Lung (tissue), 12 donors: ENCODE data around the gene ABLIM2. TPM values are rescaled to one million over a fixed set of nuclear protein-coding genes. Genes with fewer than 3 reads are reported as not detected.
A peak's percentile ranks its signal among the peaks of the same experiment; 100 is the strongest.

Source experiments
- ATAC-seq: fragments of 200-7000 bp; cut with Tn5 transposase; one replicate; pipeline ENCODE4 v1.9.1; 2020; ENCODE audit warnings: moderate number of reproducible peaks; ENCODE audit not compliant: insufficient read depth, low FRiP score
- DNase-seq, 3 donors: peaks; one replicate each; pipeline ENCODE4 v3.0.0-alpha.2; 2013 to 2017
- H3K27ac ChIP-seq, 2 donors: one replicate each; pipeline ENCODE4 v1.5.1; 2013; ENCODE audit warnings: mild to moderate bottlenecking in 2 of 2, moderate library complexity in 2 of 2, control low read depth in 1 of 2, inconsistent platforms in 1 of 2, low read depth in 1 of 2, low read length in 1 of 2
- H3K27me3 ChIP-seq, 3 donors: one replicate each; pipeline ENCODE4 v1.5.1; 2013; ENCODE audit warnings: low read length in 2 of 3; ENCODE audit not compliant: control insufficient read depth in 3 of 3, insufficient read depth in 3 of 3
- H3K36me3 ChIP-seq, 4 donors: one replicate each; pipeline ENCODE4 v1.5.1; 2013; ENCODE audit warnings: low read length in 4 of 4, mild to moderate bottlenecking in 1 of 4, moderate library complexity in 1 of 4; ENCODE audit not compliant: control insufficient read depth in 4 of 4, insufficient read depth in 4 of 4
- H3K4me1 ChIP-seq, 5 donors: one replicate each; pipeline ENCODE4 v1.5.1; 2013; ENCODE audit warnings: low read length in 5 of 5, mild to moderate bottlenecking in 2 of 5, moderate library complexity in 1 of 5; ENCODE audit not compliant: control insufficient read depth in 5 of 5, insufficient read depth in 5 of 5
- H3K4me3 ChIP-seq: one replicate; pipeline ENCODE4 v1.5.1; 2013; ENCODE audit warnings: mild to moderate bottlenecking, control low read depth, moderate library complexity
- H3K9ac ChIP-seq, 2 donors: one replicate each; pipeline ENCODE4 v1.5.1; 2013; ENCODE audit warnings: low read length in 2 of 2, control low read depth in 1 of 2; ENCODE audit not compliant: insufficient read depth in 1 of 2
- H3K9me3 ChIP-seq, 4 donors: one replicate each; pipeline ENCODE4 v1.5.1; 2013; ENCODE audit warnings: low read length in 3 of 4, mild to moderate bottlenecking in 1 of 4, moderate library complexity in 1 of 4; ENCODE audit not compliant: control insufficient read depth in 4 of 4, insufficient read depth in 3 of 4
- WGBS, 2 donors: extraction: QIAGEN DNeasy Blood & Tissue Kit; methylation state at CpG; one replicate each; pipeline ENCODE4 v1.1.7; 2013; 5-methylcytosine and 5-hydroxymethylcytosine counted together
- polyA plus RNA-seq, 2 donors: library from polyadenylated mRNA; stranded (reverse); fragments of 200-250 nt; gene quantifications; one replicate each; pipeline ENCODE4 v1.2.1, GENCODE V29; 2013
- total RNA-seq, 2 donors: library from RNA; depleted of rRNA in 1 of 2; stranded (reverse); fragments of >200 nt in 1 of 2; gene quantifications; one replicate each; pipeline ENCODE4 v1.2.1, GENCODE V29; 2014 to 2021
- TF ChIP-seq, protein P1 (sequence below): IDR thresholded peaks from 2 replicates; pipeline ENCODE4 v1.5.1; 2012; ENCODE audit warnings: mild to moderate bottlenecking; ENCODE audit errors: control extremely low read depth, extremely low read depth
- donor health status: control.
- donor health status: control.
- donor health status: Bipolar disorder and iron deficiency.
- donor health status: healthy.
- donor health status: DM: yes; HTN: yes; CAD: no.

ABLIM2 gene
- total and polyA plus RNA-seq, 4 donors, result 1.7 to 10.9 (median 5.2) TPM

GRCh38 chr4:8038719-8039251 lies 119.8 kb downstream of the ABLIM2 start:
- Histone ChIP-seq H3K4me3 (no peak overlapping the region), H3K36me3 (no peaks in the 10 kb centered on the region), H3K27me3 (no peaks in the 10 kb centered on the region), H3K27ac (no peak overlapping the region), H3K9ac (no peak overlapping the region), H3K9me3 (no peaks in the 10 kb centered on the region), H3K4me1 (peaks cover 0 to 22% (median 0%) of the 10 kb centered on the region in 5 donors)
- 60 to 63% methylated on average over 7 of the region's 7 CpGs for WGBS, 2 donors
- ATAC-seq (no peak), DNase-seq (peak in 1 of 3 donors; percentile 37)
- TF ChIP-seq, protein P1, sequence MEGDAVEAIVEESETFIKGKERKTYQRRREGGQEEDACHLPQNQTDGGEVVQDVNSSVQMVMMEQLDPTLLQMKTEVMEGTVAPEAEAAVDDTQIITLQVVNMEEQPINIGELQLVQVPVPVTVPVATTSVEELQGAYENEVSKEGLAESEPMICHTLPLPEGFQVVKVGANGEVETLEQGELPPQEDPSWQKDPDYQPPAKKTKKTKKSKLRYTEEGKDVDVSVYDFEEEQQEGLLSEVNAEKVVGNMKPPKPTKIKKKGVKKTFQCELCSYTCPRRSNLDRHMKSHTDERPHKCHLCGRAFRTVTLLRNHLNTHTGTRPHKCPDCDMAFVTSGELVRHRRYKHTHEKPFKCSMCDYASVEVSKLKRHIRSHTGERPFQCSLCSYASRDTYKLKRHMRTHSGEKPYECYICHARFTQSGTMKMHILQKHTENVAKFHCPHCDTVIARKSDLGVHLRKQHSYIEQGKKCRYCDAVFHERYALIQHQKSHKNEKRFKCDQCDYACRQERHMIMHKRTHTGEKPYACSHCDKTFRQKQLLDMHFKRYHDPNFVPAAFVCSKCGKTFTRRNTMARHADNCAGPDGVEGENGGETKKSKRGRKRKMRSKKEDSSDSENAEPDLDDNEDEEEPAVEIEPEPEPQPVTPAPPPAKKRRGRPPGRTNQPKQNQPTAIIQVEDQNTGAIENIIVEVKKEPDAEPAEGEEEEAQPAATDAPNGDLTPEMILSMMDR, result no peak

DNA sequence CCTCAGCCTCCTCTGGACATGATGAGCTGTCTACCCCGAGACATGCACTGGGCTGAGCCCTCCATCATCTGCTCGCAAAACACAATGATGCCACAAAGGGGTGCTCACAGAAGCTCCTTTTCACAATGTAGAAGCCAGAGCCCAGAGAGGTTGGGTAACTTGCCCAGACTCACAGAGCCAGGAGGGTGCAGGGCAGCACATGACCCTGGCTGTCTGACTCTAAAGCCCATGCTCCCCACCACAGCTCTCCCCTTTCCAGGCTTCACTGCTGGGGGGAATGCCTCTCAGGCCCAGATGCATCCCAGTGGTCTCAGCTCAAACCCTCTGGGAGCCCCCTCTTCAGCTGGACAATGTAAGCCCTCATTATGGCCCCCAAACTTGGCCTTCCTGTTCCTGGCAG lies 120.5 kb downstream of the ABLIM2 start:
- TF ChIP-seq, protein P1, result no peak
- no peak overlapping the region for H3K9ac ChIP-seq
- 91% methylated on average over 2 of the region's 2 CpGs for WGBS, 2 donors
- no peaks in the 10 kb centered on the region for H3K27me3 ChIP-seq
- no peaks in the 10 kb centered on the region for H3K9me3 ChIP-seq
- no peaks in the 10 kb centered on the region for H3K36me3 ChIP-seq
- no peak for ATAC-seq
- H3K27ac ChIP-seq, result no peak overlapping the region
- H3K4me3 ChIP-seq, result no peak overlapping the region
- DNase-seq, result no peak
- peaks cover 0 to 22% (median 0%) of the 10 kb centered on the region in 5 donors for H3K4me1 ChIP-seq

- 86 to 93% methylated on average over 7 of the region's 7 CpGs for WGBS, 2 donors
- no peak for DNase-seq
- TF ChIP-seq, protein P1, result no peak
- Histone ChIP-seq H3K27me3 (no peaks in the 10 kb centered on the region), H3K36me3 (no peaks in the 10 kb centered on the region), H3K4me3 (no peak overlapping the region), H3K9ac (no peak overlapping the region), H3K4me1 (peaks cover 0 to 22% (median 0%) of the 10 kb centered on the region in 5 donors), H3K9me3 (no peaks in the 10 kb centered on the region), H3K27ac (no peak overlapping the region)
- ATAC-seq, result no peak
Observed at GRCh38 chr4:8037150-8037769, 121.4 kb downstream of the ABLIM2 start.

DNA sequence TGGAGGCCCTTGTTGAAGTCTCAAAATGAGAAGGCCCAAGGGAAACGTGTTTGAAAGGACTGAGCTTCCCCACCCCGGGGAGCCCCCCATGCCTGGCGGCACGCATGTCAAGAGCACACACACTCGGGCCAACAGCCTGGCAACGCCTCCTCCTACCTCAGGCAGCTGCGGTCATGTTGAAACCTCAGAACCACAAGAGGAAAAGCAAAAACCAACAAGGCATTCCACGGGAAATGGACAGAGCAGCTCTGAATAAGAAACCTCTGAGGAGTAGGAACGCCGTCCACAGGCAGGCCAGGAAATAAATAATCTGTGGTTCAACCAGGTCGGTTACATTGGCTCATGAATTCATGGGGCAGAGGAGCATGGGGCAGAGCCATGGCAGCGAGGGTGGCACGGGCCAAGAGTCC lies 123.2 kb downstream of the ABLIM2 start:
- Histone ChIP-seq H3K4me1 (peaks cover 0 to 22% (median 0%) of the 10 kb centered on the region in 5 donors), H3K9ac (no peak overlapping the region)

More for the DNA sequence above, 123.2 kb downstream of the ABLIM2 start:
- Histone ChIP-seq H3K9me3 (no peaks in the 10 kb centered on the region), H3K36me3 (no peaks in the 10 kb centered on the region), H3K4me3 (no peak overlapping the region), H3K27me3 (no peaks in the 10 kb centered on the region), H3K27ac (no peak overlapping the region)
- WGBS, 2 donors, result 13 to 41% methylated on average over 13 of the region's 13 CpGs
- TF ChIP-seq, protein P1, result no peak
- ATAC-seq (no peak), DNase-seq (peak in 1 of 3 donors; percentile 39)
